HTERT RPE-1 (cell line): ENCODE measurements around the gene TM9SF1.

Experiments used
- in situ Hi-C: fragments of 300-500 bp; cut with MboI; formaldehyde crosslinking; loops from 4 replicates; pipeline ENCODE4 v1.14.3; 2020; ENCODE audit warnings: low sequenced_read_pairs

The TM9SF1 gene

DNA sequence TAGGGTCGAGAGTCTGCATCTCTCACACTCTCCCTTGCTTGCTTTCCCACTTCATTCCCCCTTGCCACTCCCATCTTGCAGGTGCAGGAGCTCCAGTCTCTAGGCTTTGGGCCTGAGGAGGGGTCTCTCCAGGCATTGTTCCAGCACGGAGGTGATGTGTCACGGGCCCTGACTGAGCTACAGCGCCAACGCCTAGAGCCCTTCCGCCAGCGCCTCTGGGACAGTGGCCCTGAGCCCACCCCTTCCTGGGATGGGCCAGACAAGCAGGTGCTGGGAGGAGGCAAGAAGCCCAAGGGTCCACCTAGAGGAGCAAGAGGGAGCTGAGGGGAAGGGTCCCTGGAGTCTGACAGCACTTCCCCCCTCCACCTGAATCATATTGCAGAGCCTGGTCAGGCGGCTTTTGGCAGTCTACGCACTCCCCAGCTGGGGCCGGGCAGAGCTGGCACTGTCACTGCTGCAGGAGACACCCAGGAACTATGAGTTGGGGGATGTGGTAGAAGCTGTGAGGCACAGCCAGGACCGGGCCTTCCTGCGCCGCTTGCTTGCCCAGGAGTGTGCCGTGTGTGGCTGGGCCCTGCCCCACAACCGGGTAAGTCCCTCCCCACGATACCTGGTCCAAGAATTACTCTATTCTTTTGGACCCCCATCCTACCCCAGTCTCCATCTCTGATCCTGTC is 43.7 kb downstream of the TM9SF1 start:
- in situ Hi-C loops = no loop called here

DNA sequence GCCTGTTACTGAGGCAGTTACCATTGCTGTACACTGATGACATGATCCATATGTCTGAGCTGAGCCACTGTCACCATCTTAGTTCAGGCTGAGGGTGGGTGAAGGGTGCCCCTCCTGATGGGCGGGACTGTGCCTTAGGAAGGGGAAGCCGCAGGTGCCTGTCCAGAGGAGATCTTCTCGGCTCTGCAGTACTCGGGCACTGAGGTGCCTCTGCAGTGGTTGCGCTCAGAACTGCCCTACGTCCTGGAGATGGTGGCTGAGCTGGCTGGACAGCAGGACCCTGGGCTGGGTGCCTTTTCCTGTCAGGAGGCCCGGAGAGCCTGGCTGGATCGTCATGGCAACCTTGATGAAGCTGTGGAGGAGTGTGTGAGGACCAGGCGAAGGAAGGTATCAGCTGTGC is 44.2 kb downstream of the TM9SF1 start:
- in situ Hi-C loops = no loop called here

GRCh38 chr14:24150567-24150966 is 44.7 kb downstream of the TM9SF1 start:
- in situ Hi-C loops = no loop called here

DNA sequence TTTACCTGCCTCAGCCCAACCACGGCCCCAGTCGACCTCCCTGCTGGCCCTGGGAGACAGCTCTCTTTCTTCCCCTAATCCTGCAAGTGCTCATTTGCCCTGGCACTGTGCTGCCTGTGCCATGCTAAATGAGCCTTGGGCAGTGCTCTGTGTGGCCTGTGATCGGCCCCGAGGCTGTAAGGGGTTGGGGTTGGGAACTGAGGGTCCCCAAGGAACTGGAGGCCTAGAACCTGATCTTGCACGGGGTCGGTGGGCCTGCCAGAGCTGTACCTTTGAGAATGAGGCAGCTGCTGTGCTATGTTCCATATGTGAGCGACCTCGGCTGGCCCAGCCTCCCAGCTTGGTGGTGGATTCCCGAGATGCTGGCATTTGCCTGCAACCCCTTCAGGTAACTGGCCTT is 45.2 kb downstream of the TM9SF1 start:
- in situ Hi-C loops = no loop called here

DNA sequence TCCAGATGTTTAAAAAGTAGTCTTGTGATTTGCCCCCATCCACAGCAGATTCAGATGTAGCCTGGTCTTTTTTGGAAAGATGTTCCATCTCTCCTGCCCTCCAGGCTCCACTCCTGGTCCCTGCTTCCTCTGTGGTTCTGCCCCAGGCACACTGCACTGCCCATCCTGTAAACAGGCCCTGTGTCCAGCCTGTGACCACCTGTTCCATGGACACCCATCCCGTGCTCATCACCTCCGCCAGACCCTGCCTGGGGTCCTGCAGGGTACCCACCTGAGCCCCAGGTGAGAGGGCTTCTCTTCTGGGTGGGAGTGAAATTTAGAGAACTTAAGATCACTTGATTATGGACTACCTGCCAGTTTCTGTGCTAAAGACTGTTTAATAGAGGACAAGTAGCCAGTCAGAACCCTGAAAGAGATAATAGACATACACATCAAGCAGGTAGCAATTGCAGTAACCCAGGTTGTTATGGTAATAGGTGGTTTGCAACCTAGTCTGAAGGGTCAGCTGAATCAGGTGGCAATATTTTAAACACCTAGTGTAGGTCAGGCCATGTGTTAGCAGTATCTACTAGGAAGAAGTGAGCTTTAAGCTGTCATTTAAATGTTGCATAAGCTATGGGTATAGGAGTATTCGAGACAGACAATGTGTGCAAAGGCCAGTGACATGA is 45.8 kb downstream of the TM9SF1 start:
- in situ Hi-C loops = no loop called here

- in situ Hi-C loops = no loop called here
Measured at GRCh38 chr14:24147761-24148428, 47.3 kb downstream of the TM9SF1 start.

DNA sequence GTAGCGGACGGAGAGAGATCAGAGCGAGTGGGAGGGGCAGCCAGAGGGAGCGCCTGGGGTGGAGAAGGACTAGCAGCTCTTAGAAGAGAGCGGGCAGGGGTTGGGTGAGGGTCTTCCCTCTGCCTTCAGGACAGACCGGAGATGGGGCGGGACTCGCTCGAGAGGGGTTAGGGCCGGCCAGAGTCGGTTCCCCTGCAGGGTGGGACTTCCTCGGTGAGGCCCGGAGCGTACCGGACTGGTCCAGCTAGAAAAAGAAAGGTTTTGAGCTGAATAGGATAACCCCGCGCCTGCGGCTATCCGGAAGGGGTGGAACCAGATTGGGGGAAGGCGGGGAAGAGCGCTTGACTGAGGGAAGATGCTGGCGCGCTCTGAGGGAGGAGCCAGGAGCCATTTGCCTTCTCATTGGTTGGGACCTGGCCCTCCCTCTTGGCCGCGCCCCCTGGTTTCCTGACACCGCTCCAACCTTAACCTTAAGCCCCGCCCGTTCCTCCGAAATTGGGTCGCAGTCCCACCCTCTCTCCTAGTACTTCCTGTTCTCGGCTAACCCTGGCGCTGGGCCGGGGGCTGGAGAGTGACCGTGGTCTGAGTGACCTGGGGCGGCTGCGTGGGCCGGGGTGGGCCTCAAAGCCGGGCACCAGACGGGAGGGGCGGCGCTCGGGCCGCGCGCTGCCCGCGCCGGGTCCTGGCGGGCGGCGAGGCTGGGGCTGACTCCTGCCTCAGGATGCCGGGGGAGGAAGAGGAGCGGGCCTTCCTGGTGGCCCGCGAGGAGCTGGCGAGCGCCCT is 48.1 kb downstream of the TM9SF1 start, which contains the start of gene RNF31:
TSS of gene RNF31 (plus strand) at position 521 of the 783 bp plus-strand sequence. CDS start at position 722, 201 bp downstream.
- in situ Hi-C loops = no loop called here

DNA sequence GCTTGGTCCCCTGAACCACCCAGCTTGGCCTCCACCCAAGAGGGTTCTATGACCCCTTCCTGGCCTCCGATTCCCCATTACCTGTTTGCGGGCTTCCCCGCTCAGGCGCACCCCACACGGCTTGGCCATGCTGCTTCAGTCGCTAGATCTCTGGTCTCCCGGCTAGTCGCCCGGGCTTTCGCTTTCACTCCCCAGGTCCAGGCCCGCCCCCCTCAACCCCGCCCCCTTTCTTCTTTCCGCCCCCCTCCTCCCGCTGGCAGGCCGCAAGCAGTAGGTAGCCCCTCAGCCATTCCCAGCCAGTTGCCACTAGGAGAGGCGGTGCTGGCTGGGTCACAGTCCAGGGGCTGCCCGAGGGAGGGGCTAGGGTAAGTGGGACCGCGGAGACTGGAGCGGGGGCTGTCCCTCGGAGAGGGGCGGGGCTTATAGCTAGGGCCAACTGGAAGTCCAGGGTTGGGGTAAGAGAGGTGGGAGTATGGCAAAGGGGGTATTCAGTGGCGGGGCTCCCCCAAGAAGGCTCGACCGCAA is 48.7 kb downstream of the TM9SF1 start, which contains the start of gene PSME2:
TSS of gene PSME2 (minus strand) at position 158 of the 525 bp plus-strand sequence. CDS start at position 129, 29 bp downstream.
- in situ Hi-C loops = no loop called here

GRCh38 chr14:24145690-24146452 is 49.4 kb downstream of the TM9SF1 start:
- in situ Hi-C loops = no loop called here

DNA sequence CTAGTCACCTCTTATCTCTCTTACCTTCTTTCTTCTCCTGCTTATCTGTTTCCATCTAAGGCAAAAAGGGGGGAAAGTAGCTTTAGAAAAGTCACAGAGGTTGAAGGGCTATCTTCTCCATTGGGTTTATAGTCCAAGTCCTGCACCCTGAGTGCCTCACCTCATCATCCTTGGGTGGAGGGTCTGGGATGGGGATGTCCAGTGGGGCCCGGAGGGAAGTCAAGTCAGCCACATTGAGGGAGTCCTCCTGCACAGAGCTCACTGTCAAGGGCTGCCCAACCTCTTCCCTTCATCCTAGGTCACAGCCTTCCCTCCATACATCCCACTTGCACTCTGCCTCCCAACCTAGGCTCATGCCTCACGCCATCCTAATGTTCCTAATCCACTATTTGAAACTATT is 50.0 kb downstream of the TM9SF1 start:
- in situ Hi-C loops = no loop called here

GRCh38 chr14:24144451-24144850 is 50.8 kb downstream of the TM9SF1 start:
- in situ Hi-C loops = no loop called here

DNA sequence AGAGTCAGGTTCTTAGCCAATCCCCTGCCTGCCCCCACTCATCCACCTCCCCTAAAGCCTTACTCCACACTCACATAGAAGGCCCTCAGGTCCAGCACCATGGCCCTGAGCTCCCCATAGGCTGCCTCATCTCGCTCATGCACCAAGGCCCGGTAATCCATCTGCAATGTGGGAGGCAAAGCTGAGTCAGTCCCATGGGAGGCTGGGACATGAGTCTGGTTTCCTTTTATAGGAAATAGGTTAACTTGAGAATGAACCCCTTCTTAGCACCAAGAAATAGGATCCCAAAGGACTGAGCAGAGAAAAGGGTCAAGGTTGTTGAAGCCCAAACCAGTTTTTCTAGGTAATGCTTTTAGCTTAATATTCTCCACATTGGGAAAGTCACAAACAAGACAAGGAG is 51.7 kb downstream of the TM9SF1 start:
- in situ Hi-C loops = no loop called here

GRCh38 chr14:24141097-24141880 is 54.0 kb downstream of the TM9SF1 start, which contains the start of gene EMC9:
Gene EMC9 (minus strand): TSS chr14:24141591. CDS start chr14:24141304, 287 bp downstream.
- in situ Hi-C loops = no loop called here

DNA sequence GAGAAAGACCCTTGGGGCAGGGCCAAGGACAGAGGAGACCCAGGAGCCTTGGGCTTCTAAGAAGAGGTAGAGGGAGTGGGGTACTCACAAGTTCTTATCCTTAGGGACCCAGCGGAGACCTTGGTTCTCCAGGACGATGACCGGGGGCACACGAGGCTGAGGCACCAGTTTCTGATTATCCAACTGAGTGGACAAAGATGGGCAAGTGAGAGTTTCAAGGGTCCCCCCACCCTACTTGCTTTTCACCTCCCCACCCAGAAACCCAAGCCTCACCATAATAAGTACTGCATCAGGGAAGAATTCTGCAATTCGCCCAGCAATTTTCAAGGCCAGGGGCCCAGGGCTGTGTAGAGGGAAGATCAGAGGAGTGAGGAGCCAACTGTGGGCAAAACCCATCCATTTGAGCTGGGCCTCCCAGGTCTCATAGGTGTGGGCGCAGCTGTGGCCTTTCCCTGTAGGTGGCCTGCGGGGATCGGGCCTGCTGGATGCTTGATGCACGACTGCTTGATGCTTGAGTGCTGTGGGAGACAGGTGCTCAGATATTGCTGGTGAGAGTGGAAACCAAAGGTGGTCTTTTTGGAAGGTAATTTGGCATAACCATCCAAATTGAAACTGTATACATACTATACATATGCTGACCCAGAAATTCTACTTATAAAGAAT is 55.8 kb downstream of the TM9SF1 start:
- in situ Hi-C loops = no loop called here
